Smooth muscle cell of the brain vasculature (primary cell): ENCODE results near the gene NPR2.

Source experiments
- DNase-seq: peaks from one replicate; pipeline ENCODE4 v3.0.0-alpha.2; 2012; ENCODE audit warnings: low read depth, low spot score

NPR2 gene

GRCh38 chr9:35858458-35858857, 67.1 kb downstream of the NPR2 start:
- no peak for DNase-seq
